HG03439 (cell line): ENCODE measurements around the gene GPBAR1.
"Not testable (repeated sequence)": the region's sequence is repeated elsewhere in the genome, so short reads cannot be mapped to it uniquely, and the experiment has no call there.

Experiments used
- ATAC-seq: cut with Tn5 transposase; IDR thresholded peaks from one replicate; pipeline ENCODE4 v1.9.1; 2021; ENCODE audit warnings: mild to moderate bottlenecking, moderate library complexity; ENCODE audit not compliant: unreplicated experiment

GPBAR1 gene

GRCh38 chr2:218305383-218305782 lies 44.6 kb downstream of the GPBAR1 start:
- no peak for ATAC-seq

- no peak for ATAC-seq
Observed at GRCh38 chr2:218306184-218306920, 45.5 kb downstream of the GPBAR1 start.

- ATAC-seq = no peak
Observed at GRCh38 chr2:218307415-218308090, 46.7 kb downstream of the GPBAR1 start.

- ATAC-seq = no peak
Observed at GRCh38 chr2:218310853-218311540, 50.2 kb downstream of the GPBAR1 start.

- ATAC-seq = not testable (repeated sequence)
Observed at GRCh38 chr2:218311541-218312266, 50.9 kb downstream of the GPBAR1 start.

DNA sequence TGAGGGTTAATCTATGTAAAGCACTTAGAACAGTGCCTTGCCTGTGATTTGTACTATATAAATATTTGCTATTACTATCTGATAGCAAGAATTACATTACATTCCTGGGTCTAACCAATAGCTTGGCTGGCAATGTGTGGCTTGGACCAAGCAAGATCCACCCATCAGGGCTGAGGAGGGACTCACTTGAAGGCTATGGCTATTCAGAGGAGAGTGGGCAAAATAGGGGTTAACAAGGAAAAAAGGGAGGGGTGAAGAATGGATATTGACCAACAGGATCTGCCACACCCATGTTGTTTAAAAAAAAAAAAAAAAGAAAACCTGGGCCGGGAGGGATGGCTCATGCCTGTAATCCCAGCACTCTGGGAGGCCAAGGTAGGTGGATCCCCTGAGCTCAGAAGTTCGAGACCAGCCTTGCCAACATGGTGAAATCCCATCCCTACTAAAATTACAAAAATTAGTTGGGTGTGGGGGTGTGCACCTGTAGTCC lies 51.5 kb downstream of the GPBAR1 start:
- no peak for ATAC-seq

DNA sequence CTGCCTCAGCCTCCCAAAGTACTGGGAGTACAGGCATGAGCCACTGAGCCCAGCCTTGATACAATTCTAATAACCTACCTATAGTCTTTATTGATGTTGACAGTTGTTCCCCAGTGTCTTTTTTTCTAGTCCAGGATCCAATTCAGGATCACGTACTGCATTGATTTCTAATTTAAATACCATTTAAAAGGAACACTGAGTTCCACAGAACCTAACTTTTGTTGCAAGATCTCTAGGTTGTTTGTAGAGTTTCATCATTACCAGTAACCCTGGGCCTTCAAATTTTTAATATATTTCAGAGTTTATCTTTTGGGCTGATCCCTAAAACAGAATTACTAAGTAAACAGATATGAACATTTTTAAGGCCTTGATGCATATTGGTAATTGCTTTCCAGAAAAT lies 52.5 kb downstream of the GPBAR1 start:
- no peak for ATAC-seq
